Activated T-cell treated with anti-CD3 and anti-CD28 coated beads for 1 hour (primary cell): ENCODE measurements around the gene FAM83D.

Experiments
- DNase-seq: peaks from one replicate; pipeline ENCODE4 v3.0.0-alpha.2; 2020; ENCODE audit warnings: low read depth

Gene FAM83D

GRCh38 chr20:38895098-38895949 is 30.9 kb upstream of the FAM83D start:
- DNase-seq: no peak

- no peak for DNase-seq
Observed at GRCh38 chr20:38896009-38896594, 30.1 kb upstream of the FAM83D start.

- no peak for DNase-seq
Observed at GRCh38 chr20:38897267-38897666, 28.9 kb upstream of the FAM83D start.

- no peak for DNase-seq
Observed at GRCh38 chr20:38900606-38901005, 25.6 kb upstream of the FAM83D start.

- DNase-seq: no peak
Observed at GRCh38 chr20:38902601-38903000, 23.6 kb upstream of the FAM83D start.

GRCh38 chr20:38903335-38903734 is 22.9 kb upstream of the FAM83D start:
- no peak for DNase-seq

GRCh38 chr20:38905375-38905774 is 20.8 kb upstream of the FAM83D start:
- no peak for DNase-seq

- DNase-seq: no peak
Observed at GRCh38 chr20:38907918-38908677, 18.1 kb upstream of the FAM83D start.

- no peak for DNase-seq
Observed at GRCh38 chr20:38915355-38915754, 10.9 kb upstream of the FAM83D start.

GRCh38 chr20:38917657-38918056 is 8.6 kb upstream of the FAM83D start:
- DNase-seq: no peak

GRCh38 chr20:38918172-38918571 is 8.0 kb upstream of the FAM83D start:
- no peak for DNase-seq

GRCh38 chr20:38919683-38920082 is 6.5 kb upstream of the FAM83D start:
- DNase-seq: no peak

GRCh38 chr20:38920411-38920810 is 5.8 kb upstream of the FAM83D start:
- DNase-seq: no peak

GRCh38 chr20:38920851-38921250 is 5.4 kb upstream of the FAM83D start:
- DNase-seq: no peak

- no peak for DNase-seq
Observed at GRCh38 chr20:38924718-38925117, 1.5 kb upstream of the FAM83D start.

- no peak for DNase-seq
Observed at GRCh38 chr20:38926934-38927616, 858 bp downstream of the FAM83D start.

GRCh38 chr20:38927902-38928578 is 1.8 kb downstream of the FAM83D start:
- no peak for DNase-seq

- no peak for DNase-seq
Observed at GRCh38 chr20:38930242-38930569, 4.0 kb downstream of the FAM83D start.

- no peak for DNase-seq
Observed at GRCh38 chr20:38931984-38932383, 5.8 kb downstream of the FAM83D start.

- DNase-seq: no peak
Observed at GRCh38 chr20:38932457-38933120, 6.4 kb downstream of the FAM83D start.

GRCh38 chr20:38934530-38934929 is 8.3 kb downstream of the FAM83D start:
- no peak for DNase-seq
